ENCODE results near the gene IRF2BP2.
"Not testable (repeated sequence)": the region's sequence is repeated elsewhere in the genome, so short reads cannot be mapped to it uniquely, and the experiment has no call there.

Gene IRF2BP2

GRCh38 chr1:234600418-234601281 lies 9.3 kb downstream of the IRF2BP2 start:
- DNase-seq: peak; percentile 33

GRCh38 chr1:234599617-234600417 lies 10.2 kb downstream of the IRF2BP2 start:
- DNase-seq: peak; percentile 92

GRCh38 chr1:234598974-234599616 lies 10.9 kb downstream of the IRF2BP2 start:
- no peak for DNase-seq

GRCh38 chr1:234597894-234598293 lies 12.1 kb downstream of the IRF2BP2 start:
- no peak for DNase-seq

GRCh38 chr1:234595899-234596298 lies 14.1 kb downstream of the IRF2BP2 start:
- DNase-seq: no peak

GRCh38 chr1:234594575-234594974 lies 15.4 kb downstream of the IRF2BP2 start:
- not testable (repeated sequence) for DNase-seq

GRCh38 chr1:234593771-234594504 lies 16.0 kb downstream of the IRF2BP2 start:
- no peak for DNase-seq

- DNase-seq: no peak
These were observed 16.9 kb downstream of the IRF2BP2 start for GRCh38 chr1:234593109-234593508.

- DNase-seq: no peak
These were observed 17.7 kb downstream of the IRF2BP2 start for GRCh38 chr1:234592240-234592639.

- DNase-seq: no peak
These were observed 18.8 kb downstream of the IRF2BP2 start for GRCh38 chr1:234591131-234591530.

- no peak for DNase-seq
These were observed 19.9 kb downstream of the IRF2BP2 start for GRCh38 chr1:234589854-234590620.

- no peak for DNase-seq
These were observed 20.7 kb downstream of the IRF2BP2 start for GRCh38 chr1:234589064-234589800.

- DNase-seq: no peak
These were observed 21.6 kb downstream of the IRF2BP2 start for GRCh38 chr1:234588386-234588785.

- no peak for DNase-seq
These were observed 23.0 kb downstream of the IRF2BP2 start for GRCh38 chr1:234586892-234587485.

- no peak for DNase-seq
These were observed 23.7 kb downstream of the IRF2BP2 start for GRCh38 chr1:234586304-234586703.

- DNase-seq: no peak
These were observed 24.5 kb downstream of the IRF2BP2 start for GRCh38 chr1:234585330-234586055.

- DNase-seq: peak; percentile 29
These were observed 25.1 kb downstream of the IRF2BP2 start for GRCh38 chr1:234584926-234585325.

GRCh38 chr1:234584420-234584805 lies 25.6 kb downstream of the IRF2BP2 start:
- DNase-seq: no peak

- DNase-seq: peak; percentile 55
These were observed 26.1 kb downstream of the IRF2BP2 start for GRCh38 chr1:234583755-234584419.

Data from midbrain (tissue), 1 donor.